H1 (cell line): ENCODE results near the gene SMIM20. TPM values are rescaled to one million over a fixed set of nuclear protein-coding genes. Genes with fewer than 3 reads are reported as not detected.

Experiments used
- CTCF ChIA-PET: fragments of 300-600 bp; sonication (Branson Sonifier 250); formaldehyde crosslinking; loops from one replicate; lab custom pipeline; 2021; ENCODE audit not compliant: partially characterized antibody; lab: Charles Lee
- POLR2A ChIA-PET: fragments of 300-600 bp; sonication (Branson Sonifier 250); formaldehyde crosslinking; loops from one replicate; lab custom pipeline; 2021; ENCODE audit warnings: inconsistent platforms; ENCODE audit not compliant: partially characterized antibody; lab: Charles Lee
- DNase-seq, 2 experiments: peaks; one replicate each; pipeline versions ENCODE4 v3.0.0 to v3.0.0-alpha.2; 2010 to 2022; ENCODE audit warnings: low spot score in 2 of 2, low read depth in 1 of 2, mixed read lengths in 1 of 2
- FAIRE-seq: peaks from 2 replicates; lab custom pipeline; 2011; peaks lifted over from hg19 to GRCh38; lab: Jason Lieb, UNC
- H2AFZ ChIP-seq: 2 replicates; pipeline ENCODE4 v1.8.1; 2012; ENCODE audit warnings: low read length, inconsistent platforms
- H2AK5ac ChIP-seq: 2 replicates; pipeline ENCODE4 v1.6.1; 2013; ENCODE audit warnings: low read depth, low read length
- H2BK120ac ChIP-seq: replicated peaks from 2 replicates; pipeline ENCODE3; 2013; ENCODE audit warnings: low read depth, low read length, inconsistent platforms
- H2BK12ac ChIP-seq: 2 replicates; pipeline ENCODE4 v1.6.1; 2013; ENCODE audit warnings: low read depth, low read length
- H2BK15ac ChIP-seq: 2 replicates; pipeline ENCODE4 v1.6.1; 2013; ENCODE audit warnings: low read length
- H2BK20ac ChIP-seq: 2 replicates; pipeline ENCODE4 v1.6.1; 2013; ENCODE audit warnings: low read length
- H2BK5ac ChIP-seq: 2 replicates; pipeline ENCODE4 v1.6.1; 2013; ENCODE audit warnings: low read depth, low read length
- H3K14ac ChIP-seq: 2 replicates; pipeline ENCODE4 v1.6.1; 2013; ENCODE audit warnings: inconsistent platforms; ENCODE audit not compliant: insufficient read length
- H3K18ac ChIP-seq: 2 replicates; pipeline ENCODE4 v1.6.1; 2013; ENCODE audit warnings: low read length; ENCODE audit errors: extremely low read depth
- H3K23ac ChIP-seq: 2 replicates; pipeline ENCODE4 v1.6.1; 2013; ENCODE audit warnings: inconsistent platforms; ENCODE audit not compliant: insufficient read length
- H3K23me2 ChIP-seq: 2 replicates; pipeline ENCODE4 v1.6.1; 2013; ENCODE audit warnings: low read depth, low read length
- H3K27ac ChIP-seq: 2 replicates; pipeline ENCODE4 v1.6.1; 2011; ENCODE audit warnings: low read depth, low read length, inconsistent platforms
- H3K27me3 ChIP-seq, 4 experiments: replicated peaks in 1 of 4; 1 replicate in 1 of 4; 2 replicates in 3 of 4; pipeline versions ENCODE4 v1.6.1 to v1.8.1; 2011 to 2013; ENCODE audit warnings: low read length in 3 of 4, mild to moderate bottlenecking in 3 of 4, inconsistent platforms in 2 of 4, mixed read lengths in 2 of 4, moderate library complexity in 1 of 4; ENCODE audit not compliant: control insufficient read depth in 3 of 4, insufficient read depth in 3 of 4; ENCODE audit errors: extremely low read depth in 1 of 4
- H3K36me3 ChIP-seq, 4 experiments: 2 replicates each; pipeline versions ENCODE4 v1.6.1 to v1.8.1; 2011 to 2013; ENCODE audit warnings: mild to moderate bottlenecking in 4 of 4, low read length in 3 of 4, moderate library complexity in 2 of 4, control low read depth in 1 of 4, inconsistent platforms in 1 of 4; ENCODE audit not compliant: insufficient read depth in 4 of 4, control insufficient read depth in 2 of 4
- H3K4ac ChIP-seq: replicated peaks from 2 replicates; pipeline ENCODE3; 2013; ENCODE audit warnings: low read length, low read depth, mixed read lengths, inconsistent platforms; ENCODE audit not compliant: insufficient read length
- H3K4me1 ChIP-seq, 4 experiments: replicated peaks in 1 of 4; 1 replicate in 1 of 4; 2 replicates in 3 of 4; pipeline versions ENCODE4 v1.6.1 to v1.8.1; 2011 to 2013; ENCODE audit warnings: low read length in 3 of 4, inconsistent platforms in 2 of 4, mixed read lengths in 1 of 4; ENCODE audit not compliant: insufficient read depth in 4 of 4, control insufficient read depth in 3 of 4
- H3K4me2 ChIP-seq, 2 experiments: 2 replicates each; pipeline versions ENCODE4 v1.6.1 to v1.8.1; 2011 to 2013; ENCODE audit warnings: low read depth in 2 of 2, low read length in 2 of 2, control low read depth in 1 of 2, inconsistent platforms in 1 of 2, mild to moderate bottlenecking in 1 of 2; ENCODE audit not compliant: insufficient read depth in 1 of 2
- H3K4me3 ChIP-seq, 4 experiments: fragments of 200-600, 300-600 bp in 1 of 4; sonication (generic), shearing (Covaris generic), sonication (Bioruptor Twin) in 1 of 4; 2 replicates each; pipeline versions ENCODE4 v1.5.1 to v1.8.1; 2011 to 2016; ENCODE audit warnings: low read length in 4 of 4, low read depth in 3 of 4, control low read depth in 2 of 4, inconsistent platforms in 2 of 4, mild to moderate bottlenecking in 2 of 4, mixed read lengths in 1 of 4, moderate library complexity in 1 of 4; ENCODE audit not compliant: insufficient read depth in 2 of 4; ENCODE audit errors: extremely low read depth in 1 of 4
- H3K56ac ChIP-seq: replicated peaks from 2 replicates; pipeline ENCODE3; 2013; ENCODE audit warnings: low read depth, mild to moderate bottlenecking, mixed read lengths, low read length, inconsistent platforms; ENCODE audit not compliant: insufficient read length
- H3K79me1 ChIP-seq: 2 replicates; pipeline ENCODE4 v1.6.1; 2013; ENCODE audit warnings: low read depth, low read length, control low read depth
- H3K79me2 ChIP-seq, 2 experiments: 2 replicates each; pipeline versions ENCODE4 v1.6.1 to v1.8.1; 2012 to 2013; ENCODE audit warnings: low read length in 2 of 2, mild to moderate bottlenecking in 2 of 2, inconsistent platforms in 1 of 2; ENCODE audit not compliant: insufficient read depth in 2 of 2, control insufficient read depth in 1 of 2
- H3K9ac ChIP-seq, 4 experiments: replicated peaks in 1 of 4; 1 replicate in 1 of 4; 2 replicates in 3 of 4; pipeline versions ENCODE4 v1.6.1 to v1.8.1; 2011 to 2013; ENCODE audit warnings: low read depth in 3 of 4, low read length in 3 of 4, control low read depth in 2 of 4, mild to moderate bottlenecking in 2 of 4, moderate library complexity in 2 of 4, inconsistent platforms in 1 of 4; ENCODE audit errors: extremely low read depth in 1 of 4
- H3K9me3 ChIP-seq, 2 experiments: 2 replicates each; pipeline versions ENCODE4 v1.6.1 to v1.8.1; 2012 to 2013; ENCODE audit warnings: mild to moderate bottlenecking in 2 of 2, moderate library complexity in 2 of 2, control low read depth in 1 of 2, inconsistent platforms in 1 of 2, low read depth in 1 of 2, low read length in 1 of 2, mixed read lengths in 1 of 2; ENCODE audit not compliant: insufficient read depth in 2 of 2
- H4K20me1 ChIP-seq, 2 experiments: replicated peaks in 1 of 2; 2 replicates each; pipeline versions ENCODE3 to v1.8.1; 2011 to 2013; ENCODE audit warnings: inconsistent platforms in 2 of 2, low read length in 2 of 2, mild to moderate bottlenecking in 1 of 2; ENCODE audit not compliant: insufficient read depth in 2 of 2, control insufficient read depth in 1 of 2
- H4K5ac ChIP-seq: 2 replicates; pipeline ENCODE4 v1.6.1; 2013; ENCODE audit warnings: low read length, low read depth, mixed read lengths, inconsistent platforms; ENCODE audit not compliant: insufficient read length
- H4K8ac ChIP-seq: 2 replicates; pipeline ENCODE4 v1.8.0; 2013; ENCODE audit warnings: mild to moderate bottlenecking, moderate library complexity, low read length, inconsistent platforms; ENCODE audit not compliant: insufficient read depth; ENCODE audit errors: extremely low read depth
- H4K91ac ChIP-seq: replicated peaks from 2 replicates; pipeline ENCODE3; 2013; ENCODE audit warnings: low read length, mixed read lengths, inconsistent platforms; ENCODE audit not compliant: insufficient read length
- EGR1 ChIP-seq: IDR thresholded peaks from 2 replicates; pipeline ENCODE4 v1.6.1; 2011; ENCODE audit warnings: low read depth, low read length, borderline replicate concordance
- HDAC6 ChIP-seq: IDR thresholded peaks from one replicate; pipeline ENCODE4 v1.7.1; 2012; ENCODE audit warnings: low read depth, mild to moderate bottlenecking, inconsistent platforms, low read length, moderate library complexity
- POLR2A ChIP-seq, 2 experiments: IDR thresholded peaks; 1 replicate in 1 of 2; 2 replicates in 1 of 2; pipeline ENCODE4 v1.6.1; 2011; ENCODE audit warnings: low read depth in 2 of 2, low read length in 2 of 2, mild to moderate bottlenecking in 2 of 2; ENCODE audit errors: control extremely low read depth in 1 of 2
- RFX5 ChIP-seq: IDR thresholded peaks from 2 replicates; pipeline ENCODE4 v1.6.1; 2011; ENCODE audit warnings: low read depth, low read length, improper control_type of control experiment, borderline replicate concordance
- SP1 ChIP-seq: IDR thresholded peaks from 2 replicates; pipeline ENCODE4 v1.6.1; 2011; ENCODE audit warnings: low read depth, low read length
- SUZ12 ChIP-seq: fragments of 200-600 bp; sonication (generic); IDR thresholded peaks from 2 replicates; pipeline ENCODE4 v1.6.1; 2012; ENCODE audit warnings: mild to moderate bottlenecking, inconsistent platforms, low read length, moderate library complexity, mixed read lengths
- TAF7 ChIP-seq: optimal IDR thresholded peaks from 2 replicates; pipeline ENCODE3; 2011; ENCODE audit warnings: low read depth, mild to moderate bottlenecking, inconsistent platforms, low read length, moderate library complexity, borderline replicate concordance
- TBP ChIP-seq: IDR thresholded peaks from 2 replicates; pipeline ENCODE4 v1.6.1; 2011; ENCODE audit warnings: low read depth, low read length, improper control_type of control experiment
- TEAD4 ChIP-seq: IDR thresholded peaks from 2 replicates; pipeline ENCODE4 v1.6.1; 2012; ENCODE audit warnings: low read depth, low read length, inconsistent platforms, mixed read lengths
- ZNF274 ChIP-seq: IDR thresholded peaks from 2 replicates; pipeline ENCODE4 v1.7.0; 2012; ENCODE audit warnings: low read length, borderline replicate concordance; ENCODE audit errors: extremely low read depth
- WGBS, 2 experiments: shearing (Covaris generic) in 1 of 2; methylation state at CpG; one replicate each; pipeline versions ENCODE4 v1.1.6 to v1.1.7; 2013 to 2015; ENCODE audit warnings: low lambda C conversion rate in 2 of 2, mixed read lengths in 2 of 2, inconsistent platforms in 1 of 2, low coverage in 1 of 2, missing lambda C conversion rate in 1 of 2; ENCODE audit not compliant: insufficient replicate concordance in 2 of 2, insufficient coverage in 1 of 2, insufficient read length in 1 of 2; ENCODE audit errors: extremely low coverage in 1 of 2, missing lambda C conversion rate in 1 of 2; 5-methylcytosine and 5-hydroxymethylcytosine counted together
- polyA plus RNA-seq, 7 experiments: library from polyadenylated mRNA; depleted of rRNA in 3 of 7; stranded (reverse) in 5 of 7; unstranded in 2 of 7; fragments of >200 nt in 5 of 7; fragments of 200-250 nt in 2 of 7; gene quantifications; 1 replicate in 5 of 7; 2 replicates in 1 of 7; 4 replicates in 1 of 7; pipeline versions ENCODE4 v1.2.1 to v1.2.3, GENCODE V29; 2011 to 2013; ENCODE audit warnings: missing spikeins in 2 of 7, mixed read lengths in 2 of 7
- total RNA-seq: library from RNA; stranded (reverse); fragmentation: NEBNext Ultra II Directional; extraction: Animal tissue kit (Norgen Biotek cat#: 25700); gene quantifications from 2 replicates; pipeline ENCODE4 v1.2.1, GENCODE V29; 2021
- TF ChIP-seq, protein P1 (sequence below): IDR thresholded peaks from 2 replicates; pipeline ENCODE4 v1.6.1; 2012; ENCODE audit warnings: inconsistent platforms
- TF ChIP-seq, protein P2 (sequence below), 3 experiments: IDR thresholded peaks; 1 replicate in 2 of 3; 2 replicates in 1 of 3; pipeline versions ENCODE4 v1.5.1 to v1.6.1; 2011; ENCODE audit warnings: low read length in 3 of 3, mild to moderate bottlenecking in 3 of 3, inconsistent platforms in 2 of 3, low read depth in 1 of 3, moderate library complexity in 1 of 3; ENCODE audit not compliant: insufficient read depth in 1 of 3; ENCODE audit errors: control extremely low read depth in 1 of 3

The SMIM20 gene
- total and polyA plus RNA-seq, 2 of the 8 experiments (the other 6 are each of a cell fraction or from before 2014, with no cell fraction given) = 21.9 to 36.9 TPM

- Histone ChIP-seq H2BK20ac (no peak overlapping the region), H3K36me3 (no peaks in the 10 kb centered on the region), H2BK12ac (no peak overlapping the region), H3K9ac (no peak overlapping the region), H3K27ac (no peak overlapping the region; the same call in 1 of the 2 replicates), H2BK5ac (no peak overlapping the region), H2BK120ac (no peak overlapping the region), H2AK5ac (no peak overlapping the region), H3K79me1 (no peaks in the 10 kb centered on the region), H2BK15ac (no peak overlapping the region), H3K4me1 (peaks cover 0 to 4% (median 4%) of the 10 kb centered on the region in 4 experiments; a peak in 2 of 7 replicates), H3K4ac (no peak overlapping the region), H3K27me3 (peaks cover 0 to 8% (median 4%) of the 10 kb centered on the region in 4 experiments; a peak in 3 of 7 replicates), H3K56ac (no peak overlapping the region), H4K91ac (no peak overlapping the region), H3K18ac (no peak overlapping the region), H3K79me2 (no peaks in the 10 kb centered on the region), H3K4me3 (no peak overlapping the region), H3K4me2 (no peak overlapping the region), H4K5ac (no peak overlapping the region), H3K14ac (no peak overlapping the region), H3K9me3 (0 out of 4 replicates have a peak, but pooled peaks cover 0 to 4% of the 10 kb centered on the region in 2 experiments), H3K23me2 (peaks cover 2% of the 10 kb centered on the region; the same call in 1 of the 2 replicates), H4K8ac (no peak overlapping the region), H3K23ac (no peak overlapping the region), H4K20me1 (no peaks in the 10 kb centered on the region), H2AFZ (no peak overlapping the region)
- DNase-seq (no peak), FAIRE-seq (no peak)
- WGBS, 2 experiments = 83% methylated on average over 5 of the region's 5 CpGs; no CpG with 5 or more reads in 1 of the 2 experiments
- ChIA-PET CTCF (interaction anchor here (1.0 to 1.4 kb wide), 4 partner anchors 8 to 80 kb away, joined by 3 to 6 read pairs (median 4); no protein-coding TSS in a partner anchor), POLR2A (no interaction called here)
- TF ChIP-seq EGR1 = no peak
- no peak for TF ChIP-seq TBP
- TF ChIP-seq HDAC6 = no peak
- TF ChIP-seq TAF7 = no peak
- no peak for TF ChIP-seq SUZ12
- TF ChIP-seq, protein P1, sequence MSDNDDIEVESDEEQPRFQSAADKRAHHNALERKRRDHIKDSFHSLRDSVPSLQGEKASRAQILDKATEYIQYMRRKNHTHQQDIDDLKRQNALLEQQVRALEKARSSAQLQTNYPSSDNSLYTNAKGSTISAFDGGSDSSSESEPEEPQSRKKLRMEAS = no peak
- no peak for TF ChIP-seq ZNF274
- no peak for TF ChIP-seq POLR2A (IDR thresholded peaks at IDR 0.05; ENCODE audit: control extremely low read depth in 1 of 2, low read depth in 2 of 2, low read length in 2 of 2)
- TF ChIP-seq RFX5 = no peak
- TF ChIP-seq SP1 = no peak
- no peak for TF ChIP-seq TEAD4
- TF ChIP-seq, protein P2, sequence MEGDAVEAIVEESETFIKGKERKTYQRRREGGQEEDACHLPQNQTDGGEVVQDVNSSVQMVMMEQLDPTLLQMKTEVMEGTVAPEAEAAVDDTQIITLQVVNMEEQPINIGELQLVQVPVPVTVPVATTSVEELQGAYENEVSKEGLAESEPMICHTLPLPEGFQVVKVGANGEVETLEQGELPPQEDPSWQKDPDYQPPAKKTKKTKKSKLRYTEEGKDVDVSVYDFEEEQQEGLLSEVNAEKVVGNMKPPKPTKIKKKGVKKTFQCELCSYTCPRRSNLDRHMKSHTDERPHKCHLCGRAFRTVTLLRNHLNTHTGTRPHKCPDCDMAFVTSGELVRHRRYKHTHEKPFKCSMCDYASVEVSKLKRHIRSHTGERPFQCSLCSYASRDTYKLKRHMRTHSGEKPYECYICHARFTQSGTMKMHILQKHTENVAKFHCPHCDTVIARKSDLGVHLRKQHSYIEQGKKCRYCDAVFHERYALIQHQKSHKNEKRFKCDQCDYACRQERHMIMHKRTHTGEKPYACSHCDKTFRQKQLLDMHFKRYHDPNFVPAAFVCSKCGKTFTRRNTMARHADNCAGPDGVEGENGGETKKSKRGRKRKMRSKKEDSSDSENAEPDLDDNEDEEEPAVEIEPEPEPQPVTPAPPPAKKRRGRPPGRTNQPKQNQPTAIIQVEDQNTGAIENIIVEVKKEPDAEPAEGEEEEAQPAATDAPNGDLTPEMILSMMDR (IDR thresholded peaks at IDR 0.05; ENCODE audit: control extremely low read depth in 1 of 3, insufficient read depth in 1 of 3, low read depth in 1 of 3, low read length in 3 of 3) = no peak
Observed at GRCh38 chr4:25908491-25908901, 5.5 kb upstream of the SMIM20 start.
